MM.1S (cell line): ENCODE data around the gene PAPPA.

ENCODE experiments used
- DNase-seq: peaks from one replicate; pipeline ENCODE4 v3.0.0-alpha.2; 2015
- H2AFZ ChIP-seq: fragments of 300-600 bp; sonication (generic); 2 replicates; pipeline ENCODE4 v1.6.0; 2016; ENCODE audit warnings: antibody characterized with exemption, low read length
- H3F3A ChIP-seq: fragments of 300-600 bp; sonication (generic); 2 replicates; pipeline ENCODE4 v1.6.1; 2016; ENCODE audit warnings: mild to moderate bottlenecking, antibody characterized with exemption, low read length, moderate library complexity, mixed read lengths; ENCODE audit not compliant: insufficient read depth
- H3K27ac ChIP-seq: fragments of 300-600 bp; sonication (generic); 2 replicates; pipeline ENCODE4 v1.5.1; 2016; ENCODE audit warnings: mild to moderate bottlenecking, low read length
- H3K27me3 ChIP-seq: fragments of 300-600 bp; sonication (generic); replicated peaks from 2 replicates; pipeline ENCODE4 v1.6.0; 2016; ENCODE audit warnings: low read length; ENCODE audit not compliant: insufficient read depth
- H3K36me3 ChIP-seq: fragments of 300-600 bp; sonication (generic); replicated peaks from 2 replicates; pipeline ENCODE4 v1.6.1; 2016; ENCODE audit warnings: mild to moderate bottlenecking, low read length, mixed read lengths; ENCODE audit not compliant: insufficient read depth
- H3K4me1 ChIP-seq: fragments of 300-600 bp; sonication (generic); 2 replicates; pipeline ENCODE4 v1.6.1; 2016; ENCODE audit warnings: low read length, mixed read lengths
- H3K4me2 ChIP-seq: fragments of 300-600 bp; sonication (generic); 2 replicates; pipeline ENCODE4 v1.6.0; 2016; ENCODE audit warnings: low read depth, low read length
- H3K4me3 ChIP-seq: fragments of 300-600 bp; sonication (generic); 2 replicates; pipeline ENCODE4 v1.5.1; 2016; ENCODE audit warnings: low read length, mixed read lengths
- H3K79me2 ChIP-seq: fragments of 300-600 bp; sonication (generic); 2 replicates; pipeline ENCODE4 v1.6.1; 2016; ENCODE audit warnings: mixed run types, low read length, mixed read lengths
- H3K9ac ChIP-seq: fragments of 300-600 bp; sonication (generic); 2 replicates; pipeline ENCODE4 v1.6.1; 2016; ENCODE audit warnings: low read length, mixed read lengths
- H3K9me2 ChIP-seq: fragments of 300-600 bp; sonication (generic); replicated peaks from 2 replicates; pipeline ENCODE4 v1.6.1; 2016; ENCODE audit warnings: mild to moderate bottlenecking, low read length, mixed read lengths; ENCODE audit not compliant: insufficient read depth
- H3K9me3 ChIP-seq: fragments of 300-600 bp; sonication (generic); replicated peaks from 2 replicates; pipeline ENCODE4 v1.6.1; 2016; ENCODE audit warnings: mild to moderate bottlenecking, low read length, mixed read lengths; ENCODE audit not compliant: insufficient read depth
- H4K20me1 ChIP-seq: fragments of 300-600 bp; sonication (generic); 2 replicates; pipeline ENCODE4 v1.6.1; 2016; ENCODE audit warnings: mild to moderate bottlenecking, low read length, moderate library complexity, mixed read lengths; ENCODE audit not compliant: insufficient read depth
- EZH2 ChIP-seq: fragments of 300-600 bp; sonication (generic); optimal IDR thresholded peaks from 2 replicates; pipeline ENCODE3; 2017; ENCODE audit warnings: low read depth, mild to moderate bottlenecking, antibody characterized with exemption, low read length, mixed read lengths
- EZH2phosphoT487 ChIP-seq: fragments of 300-600 bp; sonication (generic); IDR thresholded peaks from 2 replicates; pipeline ENCODE4 v1.6.1; 2018; ENCODE audit warnings: antibody characterized with exemption, low read length
- TF ChIP-seq, protein P1 (sequence below): fragments of 300-600 bp; sonication (generic); IDR thresholded peaks from 2 replicates; pipeline ENCODE4 v1.5.1; 2016; ENCODE audit warnings: antibody characterized with exemption, low read length, mixed read lengths

Gene PAPPA

DNA sequence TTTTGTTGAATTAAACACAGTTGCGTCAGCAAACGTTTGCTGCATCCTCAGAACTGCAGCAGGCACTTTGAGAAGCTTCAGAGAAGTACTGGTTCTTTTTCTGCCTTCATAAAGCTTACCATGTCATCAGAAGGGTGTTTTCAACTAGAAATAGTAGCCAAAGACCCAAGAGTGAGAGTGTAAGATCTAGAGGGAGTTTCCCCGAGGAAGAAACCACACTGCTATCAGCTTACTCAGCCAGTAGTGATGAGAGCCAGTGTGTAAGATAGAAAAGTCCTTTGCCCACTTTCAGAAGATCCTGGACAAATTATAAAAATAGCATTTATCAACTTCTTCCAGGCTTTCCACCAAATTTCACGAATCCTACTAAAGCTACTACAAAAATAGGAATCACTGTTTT, 154.5 kb downstream of the PAPPA start:
- Histone ChIP-seq H3K9me3 (no peaks in the 10 kb centered on the region), H3K4me3 (no peak overlapping the region), H3K27ac (no peak overlapping the region), H3K9ac (no peak overlapping the region), H3K9me2 (no peaks in the 10 kb centered on the region), H3F3A (no peaks in the 10 kb centered on the region), H3K36me3 (no peaks in the 10 kb centered on the region), H3K4me2 (no peak overlapping the region), H3K79me2 (no peaks in the 10 kb centered on the region), H3K4me1 (peaks cover 24% of the 10 kb centered on the region), H2AFZ (no peak overlapping the region), H3K27me3 (no peaks in the 10 kb centered on the region), H4K20me1 (no peaks in the 10 kb centered on the region)
- DNase-seq: peak; percentile 38
- TF ChIP-seq, protein P1, sequence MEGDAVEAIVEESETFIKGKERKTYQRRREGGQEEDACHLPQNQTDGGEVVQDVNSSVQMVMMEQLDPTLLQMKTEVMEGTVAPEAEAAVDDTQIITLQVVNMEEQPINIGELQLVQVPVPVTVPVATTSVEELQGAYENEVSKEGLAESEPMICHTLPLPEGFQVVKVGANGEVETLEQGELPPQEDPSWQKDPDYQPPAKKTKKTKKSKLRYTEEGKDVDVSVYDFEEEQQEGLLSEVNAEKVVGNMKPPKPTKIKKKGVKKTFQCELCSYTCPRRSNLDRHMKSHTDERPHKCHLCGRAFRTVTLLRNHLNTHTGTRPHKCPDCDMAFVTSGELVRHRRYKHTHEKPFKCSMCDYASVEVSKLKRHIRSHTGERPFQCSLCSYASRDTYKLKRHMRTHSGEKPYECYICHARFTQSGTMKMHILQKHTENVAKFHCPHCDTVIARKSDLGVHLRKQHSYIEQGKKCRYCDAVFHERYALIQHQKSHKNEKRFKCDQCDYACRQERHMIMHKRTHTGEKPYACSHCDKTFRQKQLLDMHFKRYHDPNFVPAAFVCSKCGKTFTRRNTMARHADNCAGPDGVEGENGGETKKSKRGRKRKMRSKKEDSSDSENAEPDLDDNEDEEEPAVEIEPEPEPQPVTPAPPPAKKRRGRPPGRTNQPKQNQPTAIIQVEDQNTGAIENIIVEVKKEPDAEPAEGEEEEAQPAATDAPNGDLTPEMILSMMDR: no peak
- TF ChIP-seq EZH2: no peak
- no peak for TF ChIP-seq EZH2phosphoT487

DNA sequence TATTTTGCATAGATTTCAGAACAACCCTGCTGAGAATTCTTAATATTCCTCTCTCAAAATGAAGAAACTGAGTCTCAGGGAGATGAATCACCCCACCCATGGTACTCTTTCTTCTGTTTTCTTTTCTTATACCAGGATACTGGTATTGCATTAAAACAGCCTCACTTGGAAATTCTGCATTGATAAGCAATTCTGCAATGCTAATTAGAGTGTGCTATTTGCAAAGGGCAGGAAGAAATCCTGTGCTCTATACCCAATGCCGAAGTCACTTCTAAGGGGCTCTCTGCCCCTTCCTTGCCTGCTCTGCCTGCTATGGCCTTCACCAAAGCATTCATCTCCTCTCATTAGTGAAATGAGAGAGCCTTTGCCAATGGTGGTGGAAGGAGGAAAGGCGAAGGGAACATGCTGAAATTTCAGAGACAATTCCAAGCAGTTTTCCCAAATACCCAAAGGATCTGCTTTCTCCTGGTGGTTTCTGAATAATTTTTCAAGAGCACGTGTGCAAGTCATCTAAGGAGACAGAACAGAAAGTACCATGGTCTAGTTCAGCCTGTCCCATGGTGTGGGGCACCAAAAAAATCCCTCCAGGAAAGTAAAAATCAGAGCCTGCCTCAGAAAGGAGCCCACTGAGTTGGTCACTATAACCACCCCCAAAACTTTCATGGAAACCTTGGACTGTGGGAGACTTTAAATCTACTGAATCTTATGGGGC, 156.5 kb downstream of the PAPPA start:
- Histone ChIP-seq H3K9ac (no peak overlapping the region), H3K4me1 (peaks cover 24% of the 10 kb centered on the region), H3K27ac (no peak overlapping the region), H3K79me2 (no peaks in the 10 kb centered on the region), H3F3A (no peaks in the 10 kb centered on the region), H3K4me2 (no peak overlapping the region), H3K9me2 (no peaks in the 10 kb centered on the region), H3K4me3 (no peak overlapping the region), H3K9me3 (no peaks in the 10 kb centered on the region), H3K27me3 (no peaks in the 10 kb centered on the region), H4K20me1 (no peaks in the 10 kb centered on the region), H2AFZ (no peak overlapping the region), H3K36me3 (no peaks in the 10 kb centered on the region)
- TF ChIP-seq EZH2phosphoT487 (no peak), EZH2 (no peak)
- TF ChIP-seq, protein P1: no peak
- no peak for DNase-seq

DNA sequence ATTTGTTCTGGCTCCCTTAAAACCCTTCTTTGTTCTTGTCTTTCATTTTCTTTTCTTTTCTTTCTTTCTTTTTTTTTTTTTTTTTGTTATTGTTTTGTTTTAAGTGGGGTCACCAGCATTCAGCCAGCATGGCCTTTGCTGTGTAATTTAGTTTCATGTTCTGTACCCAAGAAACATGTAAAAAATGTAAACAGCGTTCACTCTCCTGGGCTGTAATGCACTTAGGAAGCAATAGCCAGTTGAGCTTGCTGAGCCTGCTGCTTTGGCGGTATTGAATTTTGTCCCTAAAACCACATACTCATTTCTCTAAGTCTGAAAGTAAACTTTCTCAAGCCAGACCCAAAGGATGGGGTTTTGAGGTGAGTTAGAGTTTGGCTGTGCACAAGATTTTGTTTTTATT, 158.6 kb downstream of the PAPPA start:
- no peak overlapping the region for H3K4me3 ChIP-seq
- H3K4me2 ChIP-seq: no peak overlapping the region
- no peaks in the 10 kb centered on the region for H4K20me1 ChIP-seq
- H3K27ac ChIP-seq: no peak overlapping the region
- H3K9me3 ChIP-seq: no peaks in the 10 kb centered on the region
- DNase-seq: no peak
- H2AFZ ChIP-seq: no peak overlapping the region
- H3K4me1 ChIP-seq: peaks cover 24% of the 10 kb centered on the region
- no peaks in the 10 kb centered on the region for H3F3A ChIP-seq
- H3K9me2 ChIP-seq: no peaks in the 10 kb centered on the region
- no peaks in the 10 kb centered on the region for H3K36me3 ChIP-seq
- TF ChIP-seq, protein P1: no peak
- TF ChIP-seq EZH2: no peak
- TF ChIP-seq EZH2phosphoT487: no peak
- H3K79me2 ChIP-seq: no peaks in the 10 kb centered on the region
- H3K9ac ChIP-seq: no peak overlapping the region
- H3K27me3 ChIP-seq: no peaks in the 10 kb centered on the region
